ENCODE measurements around the gene SNX9.
A peak's percentile ranks its signal among the peaks of the same experiment; 100 is the strongest.

Gene SNX9

GRCh38 chr6:157822245-157823000 is 623 bp upstream of the SNX9 start:
- H3K4me3 ChIP-seq (ENCODE audit: low read length): peak overlapping the region; percentile 22
- TF ChIP-seq CTCF (IDR thresholded peaks at IDR 0.05; ENCODE audit: insufficient read depth, low read depth, low read length, missing control alignments): no peak
- DNase-seq (ENCODE audit: low read depth): no peak

- peak; percentile 88 for DNase-seq (ENCODE audit: low read depth)
- no peak for TF ChIP-seq CTCF (IDR thresholded peaks at IDR 0.05; ENCODE audit: insufficient read depth, low read depth, low read length, missing control alignments)
- peak overlapping the region; percentile 79 for H3K4me3 ChIP-seq (ENCODE audit: low read length)
Observed at GRCh38 chr6:157823528-157824370, 703 bp downstream of the SNX9 start.

GRCh38 chr6:157825243-157825904 is 2.3 kb downstream of the SNX9 start:
- no peak for DNase-seq (ENCODE audit: low read depth)
- no peak overlapping the region for H3K4me3 ChIP-seq (ENCODE audit: low read length)
- TF ChIP-seq CTCF (IDR thresholded peaks at IDR 0.05; ENCODE audit: insufficient read depth, low read depth, low read length, missing control alignments): no peak

- DNase-seq (ENCODE audit: low read depth): no peak
- no peak overlapping the region for H3K4me3 ChIP-seq (ENCODE audit: low read length)
- TF ChIP-seq CTCF (IDR thresholded peaks at IDR 0.05; ENCODE audit: insufficient read depth, low read depth, low read length, missing control alignments): no peak
Observed at GRCh38 chr6:157830354-157831017, 7.4 kb downstream of the SNX9 start.

- H3K4me3 ChIP-seq (ENCODE audit: low read length): no peak overlapping the region
- TF ChIP-seq CTCF (IDR thresholded peaks at IDR 0.05; ENCODE audit: insufficient read depth, low read depth, low read length, missing control alignments): no peak
- DNase-seq (ENCODE audit: low read depth): no peak
Observed at GRCh38 chr6:157831018-157831369, 7.9 kb downstream of the SNX9 start.

- DNase-seq (ENCODE audit: low read depth): no peak
- no peak for TF ChIP-seq CTCF (IDR thresholded peaks at IDR 0.05; ENCODE audit: insufficient read depth, low read depth, low read length, missing control alignments)
Observed at GRCh38 chr6:157831424-157832249, 8.6 kb downstream of the SNX9 start.

More at GRCh38 chr6:157831424-157832249, 8.6 kb downstream of the SNX9 start:
- no peak overlapping the region for H3K4me3 ChIP-seq (ENCODE audit: low read length)
